K562 (cell line): ENCODE data around the gene C5AR2. TPM values are rescaled to one million over a fixed set of nuclear protein-coding genes. Genes with fewer than 3 reads are reported as not detected.

Experiments
- ATF7 ChIP-seq: fragments of 450-650 bp; IDR thresholded peaks from 2 replicates; pipeline ENCODE4 v1.7.1; 2014; ENCODE audit warnings: mild to moderate bottlenecking, moderate library complexity
- BCL6 ChIP-seq: fragments of 250-450 bp; sonication (Bioruptor Pico); IDR thresholded peaks from 2 replicates; pipeline ENCODE4 v1.4.0; 2020
- CBFA2T2 ChIP-seq: fragments of 450-650 bp; conservative IDR thresholded peaks from 2 replicates; pipeline ENCODE4 v1.6.1; 2017; ENCODE audit warnings: mild to moderate bottlenecking
- ELF4 ChIP-seq: fragments of 450-650 bp; formaldehyde crosslinking; IDR thresholded peaks from 2 replicates; pipeline ENCODE4 v1.4.0; 2022; ENCODE audit warnings: missing genetic modification characterization
- EP400 ChIP-seq: fragments of 450-650 bp; IDR thresholded peaks from 2 replicates; pipeline ENCODE4 v1.6.1; 2017; ENCODE audit warnings: antibody characterized with exemption, mild to moderate bottlenecking, moderate library complexity
- HDAC3 ChIP-seq: fragments of 450-650 bp; IDR thresholded peaks from 2 replicates; pipeline ENCODE4 v1.6.1; 2018; ENCODE audit warnings: borderline replicate concordance, mild to moderate bottlenecking, moderate library complexity; ENCODE audit not compliant: partially characterized antibody
- MAZ ChIP-seq, 2 experiments: fragments of 450-650 bp in 1 of 2; sonication (generic) in 1 of 2; formaldehyde crosslinking; IDR thresholded peaks in 1 of 2; conservative IDR thresholded peaks in 1 of 2; 2 replicates each; pipeline versions ENCODE4 v1.4.0 to v1.5.0; 2020; ENCODE audit warnings: mild to moderate bottlenecking in 1 of 2, missing genetic modification reagents in 1 of 2
- RFX1 ChIP-seq: fragments of 450-650 bp; IDR thresholded peaks from 2 replicates; pipeline ENCODE4 v1.6.1; 2016; ENCODE audit warnings: mild to moderate bottlenecking, moderate library complexity
- polyA plus RNA-seq, 8 experiments: library from polyadenylated mRNA; depleted of rRNA in 4 of 8; stranded (reverse) in 5 of 8; unstranded in 3 of 8; fragments of >200 nt; fragmentation: Nextera tagmentation in 2 of 8; fragmentation: Illumina TruSeq in 1 of 8; extraction: Ambion mirVana in 2 of 8; extraction: Trizol in 1 of 8; gene quantifications; 2 replicates each; pipeline versions ENCODE4 v1.2.1 to v1.2.3, GENCODE V29; 2011 to 2014; ENCODE audit warnings: inconsistent platforms in 1 of 8, missing spikeins in 1 of 8
- total RNA-seq, 7 experiments: library from RNA; depleted of rRNA in 6 of 7; stranded (reverse); fragments of >200 nt in 6 of 7; fragmentation: Illumina TruSeq in 2 of 7; extraction: Trizol in 2 of 7; gene quantifications; 2 replicates each; pipeline versions ENCODE4 v1.2.1 to v1.2.3, GENCODE V29; 2011 to 2021; ENCODE audit warnings: low replicate concordance in 1 of 7
- TF ChIP-seq, protein P1 (sequence below): fragments of 450-650 bp; IDR thresholded peaks from 2 replicates; pipeline ENCODE4 v1.6.1; 2016; ENCODE audit warnings: low read depth
- TF ChIP-seq, protein P2 (sequence below): IDR thresholded peaks from 2 replicates; pipeline ENCODE4 v1.6.1; 2012; ENCODE audit warnings: low read depth, low read length, improper control_type of control experiment, borderline replicate concordance

C5AR2 gene
- total and polyA plus RNA-seq, 9 of the 15 experiments (the other 6 are each of a cell fraction or from before 2014, with no cell fraction given) = 0.01 to 1.1 (median 0.13) TPM

GRCh38 chr19:47305309-47305751, 26.6 kb upstream of the C5AR2 start (continued):
- TF ChIP-seq ELF4 (CRISPR knock-in tag) (no peak), HDAC3 (peak; percentile 83), MAZ (CRISPR knock-in tag; conservative IDR thresholded peaks at IDR 0.05 in 1 of 2, IDR thresholded peaks at IDR 0.05 in 1 of 2) (peak in 1 of 2 experiments; percentile 59; a peak in 1 of 4 replicates), BCL6 (no peak), EP400 (peak; percentile 72), RFX1 (no peak), CBFA2T2 (no peak), ATF7 (0 out of 2 replicates have a peak, but pooled peaks have one; percentile 35)
- TF ChIP-seq, protein P1, sequence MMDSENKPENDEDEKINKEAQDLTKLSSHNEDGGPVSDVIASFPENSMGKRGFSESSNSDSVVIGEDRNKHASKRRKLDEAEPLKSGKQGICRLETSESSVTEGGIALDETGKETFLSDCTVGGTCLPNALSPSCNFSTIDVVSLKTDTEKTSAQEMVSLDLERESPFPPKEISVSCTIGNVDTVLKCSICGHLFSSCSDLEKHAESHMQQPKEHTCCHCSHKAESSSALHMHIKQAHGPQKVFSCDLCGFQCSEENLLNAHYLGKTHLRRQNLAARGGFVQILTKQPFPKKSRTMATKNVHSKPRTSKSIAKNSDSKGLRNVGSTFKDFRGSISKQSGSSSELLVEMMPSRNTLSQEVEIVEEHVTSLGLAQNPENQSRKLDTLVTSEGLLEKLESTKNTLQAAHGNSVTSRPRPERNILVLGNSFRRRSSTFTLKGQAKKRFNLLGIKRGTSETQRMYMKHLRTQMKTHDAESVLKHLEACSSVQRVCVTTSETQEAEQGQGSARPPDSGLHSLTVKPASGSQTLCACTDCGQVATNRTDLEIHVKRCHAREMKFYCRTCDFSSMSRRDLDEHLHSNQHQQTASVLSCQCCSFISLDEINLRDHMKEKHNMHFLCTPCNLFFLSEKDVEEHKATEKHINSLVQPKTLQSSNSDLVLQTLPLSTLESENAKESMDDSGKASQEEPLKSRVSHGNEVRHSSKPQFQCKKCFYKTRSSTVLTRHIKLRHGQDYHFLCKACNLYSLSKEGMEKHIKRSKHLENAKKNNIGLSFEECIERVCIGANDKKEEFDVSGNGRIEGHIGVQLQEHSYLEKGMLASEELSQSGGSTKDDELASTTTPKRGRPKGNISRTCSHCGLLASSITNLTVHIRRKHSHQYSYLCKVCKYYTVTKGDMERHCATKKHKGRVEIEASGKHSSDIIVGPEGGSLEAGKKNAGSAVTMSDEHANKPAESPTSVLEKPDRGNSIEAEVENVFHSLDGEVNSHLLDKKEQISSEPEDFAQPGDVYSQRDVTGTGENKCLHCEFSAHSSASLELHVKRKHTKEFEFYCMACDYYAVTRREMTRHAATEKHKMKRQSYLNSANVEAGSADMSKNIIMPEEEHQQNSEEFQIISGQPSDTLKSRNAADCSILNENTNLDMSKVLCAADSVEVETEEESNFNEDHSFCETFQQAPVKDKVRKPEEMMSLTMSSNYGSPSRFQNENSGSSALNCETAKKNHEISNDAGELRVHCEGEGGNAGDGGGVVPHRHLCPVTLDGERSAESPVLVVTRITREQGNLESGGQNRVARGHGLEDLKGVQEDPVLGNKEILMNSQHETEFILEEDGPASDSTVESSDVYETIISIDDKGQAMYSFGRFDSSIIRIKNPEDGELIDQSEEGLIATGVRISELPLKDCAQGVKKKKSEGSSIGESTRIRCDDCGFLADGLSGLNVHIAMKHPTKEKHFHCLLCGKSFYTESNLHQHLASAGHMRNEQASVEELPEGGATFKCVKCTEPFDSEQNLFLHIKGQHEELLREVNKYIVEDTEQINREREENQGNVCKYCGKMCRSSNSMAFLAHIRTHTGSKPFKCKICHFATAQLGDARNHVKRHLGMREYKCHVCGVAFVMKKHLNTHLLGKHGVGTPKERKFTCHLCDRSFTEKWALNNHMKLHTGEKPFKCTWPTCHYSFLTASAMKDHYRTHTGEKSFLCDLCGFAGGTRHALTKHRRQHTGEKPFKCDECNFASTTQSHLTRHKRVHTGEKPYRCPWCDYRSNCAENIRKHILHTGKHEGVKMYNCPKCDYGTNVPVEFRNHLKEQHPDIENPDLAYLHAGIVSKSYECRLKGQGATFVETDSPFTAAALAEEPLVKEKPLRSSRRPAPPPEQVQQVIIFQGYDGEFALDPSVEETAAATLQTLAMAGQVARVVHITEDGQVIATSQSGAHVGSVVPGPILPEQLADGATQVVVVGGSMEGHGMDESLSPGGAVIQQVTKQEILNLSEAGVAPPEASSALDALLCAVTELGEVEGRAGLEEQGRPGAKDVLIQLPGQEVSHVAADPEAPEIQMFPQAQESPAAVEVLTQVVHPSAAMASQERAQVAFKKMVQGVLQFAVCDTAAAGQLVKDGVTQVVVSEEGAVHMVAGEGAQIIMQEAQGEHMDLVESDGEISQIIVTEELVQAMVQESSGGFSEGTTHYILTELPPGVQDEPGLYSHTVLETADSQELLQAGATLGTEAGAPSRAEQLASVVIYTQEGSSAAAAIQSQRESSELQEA = no peak
- TF ChIP-seq, protein P2, sequence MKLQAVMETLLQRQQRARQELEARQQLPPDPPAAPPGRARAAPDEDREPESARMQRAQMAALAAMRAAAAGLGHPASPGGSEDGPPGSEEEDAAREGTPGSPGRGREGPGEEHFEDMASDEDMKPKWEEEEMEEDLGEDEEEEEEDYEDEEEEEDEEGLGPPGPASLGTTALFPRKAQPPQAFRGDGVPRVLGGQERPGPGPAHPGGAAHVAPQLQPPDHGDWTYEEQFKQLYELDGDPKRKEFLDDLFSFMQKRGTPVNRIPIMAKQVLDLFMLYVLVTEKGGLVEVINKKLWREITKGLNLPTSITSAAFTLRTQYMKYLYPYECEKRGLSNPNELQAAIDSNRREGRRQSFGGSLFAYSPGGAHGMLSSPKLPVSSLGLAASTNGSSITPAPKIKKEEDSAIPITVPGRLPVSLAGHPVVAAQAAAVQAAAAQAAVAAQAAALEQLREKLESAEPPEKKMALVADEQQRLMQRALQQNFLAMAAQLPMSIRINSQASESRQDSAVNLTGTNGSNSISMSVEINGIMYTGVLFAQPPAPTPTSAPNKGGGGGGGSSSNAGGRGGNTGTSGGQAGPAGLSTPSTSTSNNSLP = 0 out of 2 replicates have a peak, but pooled peaks have one; percentile 17
